MCF 10A (cell line): ENCODE data around the gene SRRM5. TPM values are rescaled to one million over a fixed set of nuclear protein-coding genes. Genes with fewer than 3 reads are reported as not detected.

ENCODE experiments used
- BruUV-seq: library from RNA; stranded (reverse); fragments of 400-500 nt; replicated peaks from 2 replicates; lab custom pipeline; 2021; lab: Mats Ljungman, UMichigan
- CTCF ChIA-PET: fragments of 300-600 bp; sonication (Branson Sonifier 250); formaldehyde crosslinking; extraction: SDS; loops from one replicate; lab custom pipeline; 2021; ENCODE audit warnings: antibody characterized with exemption, inconsistent platforms; lab: Yijun Ruan, JAX
- POLR2A ChIA-PET: fragments of 300-600, 350-650 bp; sonication (Branson Sonifier 250); formaldehyde crosslinking; extraction: SDS; loops from one replicate; lab custom pipeline; 2020; ENCODE audit warnings: antibody characterized with exemption, inconsistent platforms; lab: Yijun Ruan, JAX
- DNase-seq: peaks from one replicate; pipeline ENCODE4 v3.0.0-alpha.2; 2018; ENCODE audit not compliant: unreplicated experiment
- H3K27ac Mint-ChIP-seq: one replicate; pipeline ENCODE4 v1.8.0; 2022; ENCODE audit warnings: mild to moderate bottlenecking, low read depth, mixed read lengths; ENCODE audit not compliant: unreplicated experiment
- H3K27me3 Mint-ChIP-seq: one replicate; pipeline ENCODE4 v1.8.0; 2022; ENCODE audit warnings: mixed read lengths; ENCODE audit not compliant: insufficient read depth, unreplicated experiment
- H3K36me3 Mint-ChIP-seq: one replicate; pipeline ENCODE4 v1.8.0; 2022; ENCODE audit warnings: mild to moderate bottlenecking, moderate library complexity, mixed read lengths; ENCODE audit not compliant: insufficient read depth, unreplicated experiment
- H3K4me1 Mint-ChIP-seq: one replicate; pipeline ENCODE4 v1.8.0; 2022; ENCODE audit warnings: mixed read lengths; ENCODE audit not compliant: insufficient read depth, unreplicated experiment
- H3K4me3 Mint-ChIP-seq: one replicate; pipeline ENCODE4 v1.8.0; 2022; ENCODE audit warnings: mild to moderate bottlenecking, moderate library complexity, mixed read lengths; ENCODE audit not compliant: unreplicated experiment
- H3K9me3 Mint-ChIP-seq: one replicate; pipeline ENCODE4 v1.8.0; 2022; ENCODE audit warnings: mixed read lengths; ENCODE audit not compliant: unreplicated experiment
- intact Hi-C: fragments of 100-400 bp; cut with micrococcal nuclease; formaldehyde crosslinking; loops from 2 replicates; pipeline ENCODE4 v1.14.1; 2022
- total RNA-seq: library from RNA; stranded (reverse); gene quantifications from 2 replicates; pipeline ENCODE4 v1.2.3, GENCODE V29; 2022
- TF ChIP-seq, protein P1 (sequence below): fragments of 200-600 bp; IDR thresholded peaks from one replicate; pipeline ENCODE4 v1.8.0; 2022; ENCODE audit warnings: antibody characterized with exemption, mild to moderate bottlenecking; ENCODE audit not compliant: unreplicated experiment

SRRM5 gene
- total RNA-seq, 1 experiment from 2014 or later, result 0.28 TPM

DNA sequence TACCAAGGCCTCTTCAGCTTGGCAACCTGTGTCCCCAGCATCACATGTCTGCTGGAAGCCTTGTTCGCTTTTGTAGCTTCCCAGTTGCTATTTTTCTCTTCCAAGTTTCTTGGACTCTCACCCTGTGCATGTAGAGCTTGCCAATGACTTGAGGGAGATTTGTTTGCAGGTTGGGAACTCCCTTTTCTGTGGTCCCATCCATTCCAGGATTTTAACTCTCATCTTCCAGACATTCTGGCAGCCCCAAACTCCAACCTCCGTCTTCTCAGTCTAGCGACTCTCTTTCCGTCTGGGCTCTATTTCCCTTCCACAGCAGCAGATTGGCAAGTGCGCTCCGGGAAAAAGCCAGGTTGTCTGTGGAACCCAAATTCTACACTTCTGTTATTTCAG is 49.1 kb downstream of the SRRM5 start:
- H3K27me3 Mint-ChIP-seq, result no peaks in the 10 kb centered on the region
- POLR2A ChIA-PET, result no interaction called here
- intact Hi-C loops, result loop anchor here (10.0 kb wide), 1 partner anchor 126 kb away; the partner anchor contains the start of gene ZNF575

DNA sequence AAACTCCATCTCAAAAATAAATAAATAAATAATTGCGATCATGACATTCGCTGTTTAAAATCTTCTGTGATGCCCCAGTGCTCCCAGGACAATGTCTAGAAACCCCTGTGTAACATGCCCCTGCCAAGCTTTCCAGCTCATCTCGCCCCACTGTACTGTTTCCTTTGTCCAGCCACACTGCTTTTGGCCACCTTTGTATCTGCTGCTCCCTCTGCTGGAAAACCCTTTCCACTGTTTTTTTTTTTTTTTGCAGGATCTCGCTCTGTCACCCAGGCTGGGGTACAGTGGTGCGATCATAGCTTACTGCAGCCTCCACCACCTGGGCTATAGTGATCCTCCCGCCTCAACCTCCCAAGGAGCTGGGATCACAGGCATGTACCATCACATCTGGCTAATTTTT is 50.6 kb downstream of the SRRM5 start:
- POLR2A ChIA-PET, result interaction anchor here (0.6 kb wide), 1 partner anchor 59 kb away, joined by 3 read pairs; no protein-coding TSS in a partner anchor
- H3K4me3 Mint-ChIP-seq, result no peak overlapping the region
- peak; percentile 40 for DNase-seq
- CTCF ChIA-PET, result interaction anchor here (0.5 to 3.1 kb wide), 7 partner anchors 10 to 108 kb away, joined by 3 to 14 read pairs (median 4); no protein-coding TSS in a partner anchor
- H3K9me3 Mint-ChIP-seq, result no peaks in the 10 kb centered on the region
- no TSS peak for BruUV-seq
- intact Hi-C loops, result loop anchor here (10.0 kb wide), 1 partner anchor 128 kb away; the partner anchor contains the start of gene ZNF575
- no peaks in the 10 kb centered on the region for H3K27me3 Mint-ChIP-seq
- peaks cover 69% of the 10 kb centered on the region for H3K36me3 Mint-ChIP-seq
- TF ChIP-seq, protein P1, sequence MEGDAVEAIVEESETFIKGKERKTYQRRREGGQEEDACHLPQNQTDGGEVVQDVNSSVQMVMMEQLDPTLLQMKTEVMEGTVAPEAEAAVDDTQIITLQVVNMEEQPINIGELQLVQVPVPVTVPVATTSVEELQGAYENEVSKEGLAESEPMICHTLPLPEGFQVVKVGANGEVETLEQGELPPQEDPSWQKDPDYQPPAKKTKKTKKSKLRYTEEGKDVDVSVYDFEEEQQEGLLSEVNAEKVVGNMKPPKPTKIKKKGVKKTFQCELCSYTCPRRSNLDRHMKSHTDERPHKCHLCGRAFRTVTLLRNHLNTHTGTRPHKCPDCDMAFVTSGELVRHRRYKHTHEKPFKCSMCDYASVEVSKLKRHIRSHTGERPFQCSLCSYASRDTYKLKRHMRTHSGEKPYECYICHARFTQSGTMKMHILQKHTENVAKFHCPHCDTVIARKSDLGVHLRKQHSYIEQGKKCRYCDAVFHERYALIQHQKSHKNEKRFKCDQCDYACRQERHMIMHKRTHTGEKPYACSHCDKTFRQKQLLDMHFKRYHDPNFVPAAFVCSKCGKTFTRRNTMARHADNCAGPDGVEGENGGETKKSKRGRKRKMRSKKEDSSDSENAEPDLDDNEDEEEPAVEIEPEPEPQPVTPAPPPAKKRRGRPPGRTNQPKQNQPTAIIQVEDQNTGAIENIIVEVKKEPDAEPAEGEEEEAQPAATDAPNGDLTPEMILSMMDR, result peak; percentile 17
- H3K27ac Mint-ChIP-seq, result no peak overlapping the region
- no peaks in the 10 kb centered on the region for H3K4me1 Mint-ChIP-seq

More for the DNA sequence above, 49.1 kb downstream of the SRRM5 start:
- no TSS peak for BruUV-seq
- H3K36me3 Mint-ChIP-seq, result peaks cover 64% of the 10 kb centered on the region
- no peak for DNase-seq
- CTCF ChIA-PET, result interaction anchor here (0.5 to 3.1 kb wide), 3 partner anchors 8 to 96 kb away, joined by 3 to 14 read pairs (median 4); no protein-coding TSS in a partner anchor
- TF ChIP-seq, protein P1, result no peak
- no peaks in the 10 kb centered on the region for H3K4me1 Mint-ChIP-seq
- no peaks in the 10 kb centered on the region for H3K9me3 Mint-ChIP-seq
- no peak overlapping the region for H3K4me3 Mint-ChIP-seq
- H3K27ac Mint-ChIP-seq, result no peak overlapping the region

DNA sequence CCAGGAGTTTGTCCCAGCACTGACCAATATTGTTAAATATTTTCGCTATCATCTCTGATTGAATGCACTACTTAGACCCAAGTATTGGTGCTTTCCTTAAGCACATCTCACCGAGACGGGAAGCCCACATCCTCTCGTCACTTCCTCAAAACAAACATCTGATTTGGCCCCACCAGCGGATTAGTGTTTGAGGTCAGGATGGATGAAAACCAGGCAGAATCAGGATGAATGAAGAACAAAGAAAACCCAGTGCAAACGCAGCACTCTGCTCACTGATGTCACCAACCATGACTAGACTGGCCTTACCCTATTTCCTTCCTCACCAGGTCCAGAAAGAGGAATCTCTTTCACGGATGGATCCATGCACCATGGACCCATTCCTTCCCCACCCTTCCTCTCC is 52.1 kb downstream of the SRRM5 start:
- ChIA-PET CTCF (interaction anchor here (0.7 kb wide), 1 partner anchor 146 kb away, joined by 3 read pairs; no protein-coding TSS in a partner anchor), POLR2A (no interaction called here)
- intact Hi-C loops, result loop anchor here (10.0 kb wide), 1 partner anchor 129 kb away; the partner anchor contains the start of gene ZNF575
- H3K36me3 Mint-ChIP-seq, result peaks cover 68% of the 10 kb centered on the region
- BruUV-seq, result no TSS peak
- TF ChIP-seq, protein P1, result no peak
- peaks cover 10% of the 10 kb centered on the region for H3K4me1 Mint-ChIP-seq
- H3K9me3 Mint-ChIP-seq, result no peaks in the 10 kb centered on the region
- H3K27ac Mint-ChIP-seq, result no peak overlapping the region
- DNase-seq, result no peak
- no peaks in the 10 kb centered on the region for H3K27me3 Mint-ChIP-seq
- H3K4me3 Mint-ChIP-seq, result no peak overlapping the region

Other genes with a start within 250 kb of the SRRM5 start
- not detected in 2 replicates for gene TEX101, start 197.2 kb upstream of the SRRM5 start, total RNA-seq
- gene LYPD3, start 146.5 kb upstream of the SRRM5 start, total RNA-seq, result 2.5 and 3.1 TPM in 2 replicates
- gene PHLDB3, start 107.3 kb upstream of the SRRM5 start, total RNA-seq, result 9.9 and 11.8 TPM in 2 replicates
- gene ETHE1, start 84.9 kb upstream of the SRRM5 start, total RNA-seq, result 78.0 and 94.4 TPM in 2 replicates
- gene ZNF575, start 78.9 kb upstream of the SRRM5 start, total RNA-seq, result 0.81 and 1.1 TPM in 2 replicates
- gene XRCC1, start 36.6 kb upstream of the SRRM5 start, total RNA-seq, result 18.0 and 20.6 TPM in 2 replicates
- gene PINLYP, start 36.3 kb upstream of the SRRM5 start, total RNA-seq, result 0.74 TPM in 1 of 2 replicates, not detected in the other
- gene IRGQ, start 16.0 kb upstream of the SRRM5 start, total RNA-seq, result 21.0 and 26.5 TPM in 2 replicates
- gene ZNF576, start 15.5 kb upstream of the SRRM5 start, total RNA-seq, result 13.2 and 18.4 TPM in 2 replicates
- 18.6 and 23.3 TPM in 2 replicates for gene ZNF428, start 7.5 kb downstream of the SRRM5 start, total RNA-seq
- 3.2 and 3.8 TPM in 2 replicates for gene CADM4, start 27.8 kb downstream of the SRRM5 start, total RNA-seq
- 14.0 and 32.2 TPM in 2 replicates for gene PLAUR, start 58.1 kb downstream of the SRRM5 start, total RNA-seq
- not detected in 2 replicates for gene IRGC, start 104.0 kb downstream of the SRRM5 start, total RNA-seq
- 76.0 and 76.4 TPM in 2 replicates for gene SMG9, start 142.9 kb downstream of the SRRM5 start, total RNA-seq
- gene KCNN4, start 168.9 kb downstream of the SRRM5 start, total RNA-seq, result 34.2 and 45.9 TPM in 2 replicates
- 0.21 and 0.47 TPM in 2 replicates for gene LYPD5, start 190.4 kb downstream of the SRRM5 start, total RNA-seq
- gene ZNF283, start 215.2 kb downstream of the SRRM5 start, total RNA-seq, result 14.7 and 15.4 TPM in 2 replicates